NCI-H2029 treated with DMSO at 0.1 percent for 48 hours (cell line): ENCODE measurements around the gene CFH.
"Not testable (repeated sequence)": the region's sequence is repeated elsewhere in the genome, so short reads cannot be mapped to it uniquely, and the experiment has no call there.

ENCODE experiments used
- DNase-seq: peaks from one replicate; lab custom pipeline; 2025; lab: John Stamatoyannopoulos, UW

CFH gene

DNA sequence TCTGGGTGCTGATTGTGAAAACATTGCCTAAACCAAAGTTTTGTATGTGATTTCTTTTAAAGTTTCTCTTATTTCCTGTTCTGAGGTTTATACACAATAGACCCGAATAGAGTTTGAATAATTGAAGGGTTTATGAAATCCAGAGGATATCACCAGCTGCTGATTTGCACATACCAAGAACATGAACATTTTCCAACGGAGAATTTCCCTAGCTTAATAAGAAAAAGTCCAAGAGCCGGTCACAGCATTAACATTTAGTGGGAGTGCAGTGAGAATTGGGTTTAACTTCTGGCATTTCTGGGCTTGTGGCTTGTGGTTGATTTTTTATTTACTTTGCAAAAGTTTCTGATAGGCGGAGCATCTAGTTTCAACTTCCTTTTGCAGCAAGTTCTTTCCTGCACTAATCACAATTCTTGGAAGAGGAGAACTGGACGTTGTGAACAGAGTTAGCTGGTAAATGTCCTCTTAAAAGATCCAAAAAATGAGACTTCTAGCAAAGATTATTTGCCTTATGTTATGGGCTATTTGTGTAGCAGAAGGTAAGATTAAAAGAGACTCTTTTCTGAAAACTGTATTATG is at the start of gene CFH:
Gene CFH, plus strand, starts transcription at position 407 of the 579 bp plus-strand sequence. Its CDS starts 75 bp downstream, at position 482.
- DNase-seq, result no peak

DNA sequence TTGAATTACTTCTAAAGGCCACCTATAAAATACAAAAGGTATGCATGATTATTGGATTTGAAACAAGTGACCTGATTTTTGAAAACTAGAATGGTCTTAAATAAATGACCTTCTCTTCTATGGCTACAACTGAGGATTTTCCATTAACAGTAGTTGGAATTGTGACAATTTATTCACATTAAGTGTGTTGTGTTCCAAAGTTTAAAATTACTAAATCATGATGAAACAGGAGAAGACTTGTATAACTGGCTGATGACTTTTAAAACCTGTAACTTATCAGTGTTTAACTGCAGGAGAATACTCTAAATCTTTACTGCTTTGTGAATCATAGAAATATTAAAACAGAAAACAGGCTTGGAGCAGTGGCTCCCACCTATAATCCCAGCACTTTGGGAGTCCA is 48.2 kb upstream of the CFH start:
- no peak for DNase-seq

DNA sequence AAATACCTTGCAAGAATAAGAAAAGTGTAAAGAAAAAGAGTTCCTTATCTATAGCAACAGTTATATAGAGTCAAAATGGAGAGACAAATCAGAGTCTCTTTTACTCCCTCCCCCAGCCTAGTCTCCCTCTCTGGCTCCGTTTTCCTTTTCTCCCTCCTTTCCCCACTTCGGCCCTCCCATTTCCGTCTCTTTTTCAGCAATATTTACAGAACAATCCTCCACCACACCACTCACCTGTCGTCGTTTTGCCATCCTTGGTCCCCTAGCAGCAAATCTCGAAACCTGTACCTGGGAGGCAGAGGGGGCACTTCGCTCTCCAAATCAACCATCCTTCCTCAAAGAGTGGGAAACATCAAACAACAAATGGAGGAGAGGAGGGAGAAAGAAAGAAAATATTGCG is 43.9 kb upstream of the CFH start:
- DNase-seq, result peak; percentile 24

DNA sequence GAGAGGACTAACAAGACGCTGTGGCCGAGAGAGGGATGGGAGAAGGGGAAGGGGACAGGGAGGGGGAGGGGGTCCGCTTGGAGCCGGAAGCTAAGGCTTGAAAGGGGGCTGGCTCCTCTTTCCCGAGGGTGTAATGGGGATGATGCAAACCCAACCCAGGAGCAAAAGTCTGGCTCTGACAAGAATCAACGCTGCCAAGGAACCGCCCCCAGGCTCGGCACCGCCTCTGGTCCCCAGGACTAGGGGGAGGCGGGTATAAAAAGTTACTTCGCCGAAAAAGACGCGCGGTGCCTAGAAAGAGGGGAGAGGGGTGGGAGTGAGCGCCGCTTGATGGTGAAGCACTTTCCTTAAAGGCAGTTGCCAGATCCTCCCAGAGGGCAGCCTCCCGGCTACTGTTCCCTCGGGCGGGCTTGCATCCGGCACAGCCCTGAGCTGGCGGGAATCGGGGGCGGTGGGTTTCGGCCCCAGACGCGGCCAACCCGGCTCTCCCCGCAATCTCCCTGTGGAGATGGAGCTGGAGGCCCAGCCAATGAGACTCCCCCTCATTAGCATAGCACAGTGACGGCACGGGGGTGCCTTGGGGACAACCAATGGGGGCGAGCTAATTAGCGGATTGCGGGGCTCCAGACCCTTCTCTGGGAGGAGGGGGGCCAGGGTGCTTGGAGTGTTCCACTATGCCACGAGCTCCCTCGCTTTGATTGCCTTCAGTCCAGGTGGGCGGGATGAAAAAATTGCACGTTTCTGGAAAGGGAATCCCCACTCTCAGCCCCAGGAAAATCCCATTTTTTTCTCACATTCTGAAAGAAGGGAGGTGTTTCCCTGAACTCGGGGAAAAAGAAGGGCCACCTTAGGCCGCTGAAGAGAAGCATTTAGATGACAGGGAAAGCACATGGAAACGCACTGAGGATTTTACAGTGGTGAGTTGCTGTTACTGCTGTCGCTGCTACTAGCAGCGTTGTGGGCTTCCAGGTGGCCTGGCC is 43.2 kb upstream of the CFH start, which contains the start of gene KCNT2:
Gene KCNT2, minus strand, starts transcription at position 51 of the 980 bp plus-strand sequence. CDS start 131 bp downstream, outside the sequence.
- no peak for DNase-seq

DNA sequence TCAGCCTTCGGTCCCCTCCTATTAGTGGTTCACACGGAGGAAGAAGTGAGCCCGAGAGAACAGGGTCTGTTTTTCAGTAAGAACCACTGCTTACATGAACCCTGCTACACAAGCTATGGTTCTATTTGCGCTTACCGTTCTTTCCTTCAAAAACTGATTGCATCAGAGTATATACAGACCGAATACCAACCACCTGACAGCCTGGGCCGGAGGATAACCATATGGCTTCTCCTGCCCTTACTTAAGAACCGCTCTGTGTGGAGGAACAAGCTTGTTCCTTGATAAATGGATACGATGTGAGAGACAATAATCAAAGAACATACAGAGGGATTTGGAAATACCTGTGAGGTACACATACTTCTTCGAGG is 42.5 kb upstream of the CFH start:
- no peak for DNase-seq

- DNase-seq, result no peak
These were observed 40.0 kb upstream of the CFH start for GRCh38 chr1:196611873-196612272.

DNA sequence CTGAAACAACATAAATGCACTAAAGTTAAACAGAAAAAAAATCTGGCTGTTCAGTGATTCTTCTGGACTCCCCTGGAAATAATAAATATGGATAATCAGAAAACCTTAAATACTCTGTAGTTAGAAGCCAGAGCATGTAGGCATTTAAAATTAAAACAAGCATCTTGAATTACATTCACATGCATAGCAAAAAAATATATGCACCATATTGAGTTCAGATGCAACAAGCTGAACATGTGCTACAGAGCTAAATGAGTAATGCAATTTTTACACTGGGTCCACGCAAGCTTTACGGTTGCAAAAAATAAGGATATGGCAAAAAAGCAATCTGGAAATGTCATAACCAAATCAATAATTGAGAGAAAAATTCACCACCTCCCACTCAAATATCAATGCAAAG is 32.1 kb upstream of the CFH start:
- DNase-seq, result no peak

GRCh38 chr1:196623079-196623478 is 28.8 kb upstream of the CFH start:
- no peak for DNase-seq

GRCh38 chr1:196628838-196629237 is 23.0 kb upstream of the CFH start:
- DNase-seq, result no peak

DNA sequence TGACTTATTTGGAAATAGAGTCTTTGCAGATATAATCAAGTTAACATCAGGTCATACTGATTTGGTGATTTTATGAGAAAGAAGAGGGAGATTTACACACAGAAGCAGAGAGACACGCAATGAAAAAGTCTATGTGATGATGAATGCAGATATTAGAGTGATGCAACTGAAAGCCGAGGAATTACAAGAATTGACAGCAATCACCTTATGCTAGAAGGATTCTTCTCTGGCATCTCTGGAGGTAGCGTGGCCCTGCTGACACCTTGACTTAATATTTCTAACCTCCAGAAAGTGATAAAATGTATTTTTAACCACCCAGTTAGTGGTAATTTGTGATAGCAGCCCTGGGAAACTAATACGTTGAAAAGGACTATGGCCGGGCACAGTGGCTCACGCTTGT is 14.2 kb upstream of the CFH start:
- no peak for DNase-seq

DNA sequence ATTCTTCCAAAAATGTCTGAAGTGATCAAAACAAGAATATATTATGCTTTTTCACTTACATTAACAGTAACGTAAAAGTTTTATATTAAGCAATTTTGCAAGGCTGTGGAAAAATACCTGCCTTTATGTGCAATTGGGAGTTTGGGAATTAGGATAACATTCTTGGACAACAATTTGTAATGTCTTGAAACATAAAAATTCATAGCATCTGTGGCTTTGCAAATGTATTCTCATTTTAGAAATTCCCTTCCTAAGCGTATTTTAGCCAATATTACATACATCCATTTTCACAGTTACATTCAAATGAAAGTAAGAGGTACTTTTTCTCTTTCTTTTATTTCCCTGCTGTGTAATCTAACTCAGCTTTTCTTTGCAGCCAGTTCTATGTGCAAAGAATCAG is 13.4 kb upstream of the CFH start:
- no peak for DNase-seq

GRCh38 chr1:196639291-196639690 is 12.6 kb upstream of the CFH start:
- not testable (repeated sequence) for DNase-seq

DNA sequence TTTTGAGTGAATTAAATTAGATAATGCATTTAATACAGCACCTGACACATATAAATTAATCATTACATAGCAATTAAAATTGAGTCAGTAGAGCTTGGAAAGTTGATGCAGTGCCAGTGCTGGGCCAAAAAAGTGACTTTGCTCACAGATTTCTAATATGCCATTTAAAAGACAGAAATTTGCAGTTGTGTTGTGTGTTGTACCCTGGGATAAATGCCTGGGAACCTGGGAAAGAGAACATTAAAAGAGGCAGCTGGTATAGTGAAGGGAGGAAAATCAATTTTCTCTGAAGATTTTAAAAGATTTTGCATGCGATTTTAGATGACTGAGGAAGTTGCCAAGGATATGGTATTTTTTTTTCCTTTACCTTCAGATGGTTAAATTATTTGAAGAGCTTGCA is 10.9 kb upstream of the CFH start:
- no peak for DNase-seq

DNA sequence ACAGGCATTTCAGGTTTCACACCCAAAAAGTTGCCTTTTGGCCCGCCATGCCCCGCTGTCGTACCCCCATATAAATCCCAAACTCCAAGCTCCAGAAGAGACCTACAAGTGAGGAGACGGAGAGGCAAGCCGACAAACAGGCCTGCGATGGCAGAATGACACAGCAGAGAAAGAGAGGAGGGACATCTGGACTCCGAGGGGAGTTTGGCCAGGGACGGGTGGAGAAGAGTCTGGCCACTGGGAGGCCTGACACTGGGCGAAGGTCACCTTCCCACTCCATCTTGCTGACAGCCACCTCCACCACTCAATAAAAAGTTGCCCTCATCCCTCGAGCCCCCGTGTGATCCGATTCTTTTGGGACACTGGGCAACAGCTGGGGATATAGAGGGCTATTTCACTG is 1.9 kb upstream of the CFH start:
- DNase-seq, result no peak

- DNase-seq, result no peak
These were observed 1.4 kb upstream of the CFH start for GRCh38 chr1:196650403-196650802.

DNA sequence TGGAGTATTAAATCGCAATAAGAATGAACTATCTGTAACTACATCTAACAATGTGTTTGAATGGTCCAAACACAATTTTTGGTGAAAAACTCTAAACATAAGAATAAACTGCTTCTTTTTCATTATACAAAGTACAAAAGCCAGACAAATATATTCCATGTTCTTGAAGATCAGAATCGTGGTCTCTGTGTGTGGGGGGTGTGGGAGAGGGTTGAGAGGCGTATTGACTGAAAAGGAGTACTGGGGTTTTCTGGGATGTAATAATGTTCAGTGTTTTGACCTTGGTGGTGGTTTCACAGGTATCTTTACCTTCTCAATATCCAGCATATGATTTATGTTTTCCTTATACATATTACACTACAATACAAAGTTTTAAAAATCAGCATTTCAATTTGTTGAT is 764 bp upstream of the CFH start:
- DNase-seq, result no peak

- DNase-seq, result no peak
These were observed 2.4 kb downstream of the CFH start for GRCh38 chr1:196654271-196654670.

- no peak for DNase-seq
These were observed 3.2 kb downstream of the CFH start for GRCh38 chr1:196655071-196655470.

DNA sequence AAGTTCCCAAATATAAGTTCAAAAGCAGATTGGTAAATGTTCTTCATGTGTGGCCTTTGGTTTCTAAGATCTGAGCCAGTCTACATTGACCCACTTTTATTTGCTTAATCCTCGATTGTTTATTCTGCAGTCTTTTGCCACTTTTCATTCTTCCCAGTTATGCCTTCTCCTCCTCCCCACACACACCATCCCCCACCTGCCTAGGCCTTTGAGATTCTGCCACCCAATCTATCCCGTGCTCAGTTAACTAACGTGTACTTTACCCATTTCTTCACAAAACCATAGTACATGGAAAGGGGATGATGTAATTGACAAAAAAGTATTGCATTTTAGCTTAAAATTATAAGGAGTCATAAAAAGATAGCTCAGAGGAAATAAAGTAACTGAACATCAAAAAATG is 3.7 kb downstream of the CFH start:
- no peak for DNase-seq

- no peak for DNase-seq
These were observed 7.6 kb downstream of the CFH start for GRCh38 chr1:196659471-196659870.

GRCh38 chr1:196660272-196660671 is 8.4 kb downstream of the CFH start:
- DNase-seq, result no peak

DNA sequence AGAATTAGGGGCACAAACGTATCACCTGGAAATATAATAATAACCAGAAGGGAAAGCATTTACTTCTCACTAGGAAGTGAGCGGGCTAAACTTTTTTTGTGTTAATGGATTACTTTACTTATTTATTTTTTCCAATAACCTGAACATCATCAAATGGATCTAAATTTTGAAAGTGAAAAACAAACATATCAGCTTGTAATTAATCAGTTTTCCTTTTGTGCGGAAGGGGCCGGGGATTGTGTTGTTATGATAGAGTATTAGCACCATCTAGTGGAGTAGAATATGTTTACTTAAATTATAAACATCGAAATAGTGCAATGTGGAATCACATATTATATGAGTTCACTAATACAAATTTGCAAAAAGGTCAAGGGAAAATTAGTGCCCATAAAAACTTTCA is 9.0 kb downstream of the CFH start:
- peak; percentile 10 for DNase-seq

GRCh38 chr1:196661345-196661744 is 9.5 kb downstream of the CFH start:
- DNase-seq, result no peak
